ENCODE data around the gene EXOC6B. TPM values are rescaled to one million over a fixed set of nuclear protein-coding genes. Genes with fewer than 3 reads are reported as not detected.

The EXOC6B gene
- total RNA-seq, 2 donors from 2014 or later, result 51.3 to 68.9 TPM

GRCh38 chr2:72800492-72800891, 25.3 kb downstream of the EXOC6B start:
- no peaks in the 10 kb centered on the region for H3K27me3 ChIP-seq (ENCODE audit: control insufficient read depth, insufficient read depth, low read length, poor library complexity, severe bottlenecking)
- WGBS, 2 experiments (ENCODE audit: insufficient coverage in 1 of 2, insufficient read length in 1 of 2), result 99% methylated on average over 2 of the region's 2 CpGs; no CpG with 5 or more reads in 1 of the 2 experiments
- no peak for DNase-seq
- H3K36me3 Mint-ChIP-seq (ENCODE audit: low read depth), result no peaks in the 10 kb centered on the region
- no peak overlapping the region for H3K27ac Mint-ChIP-seq
- H3K4me1 Mint-ChIP-seq, result no peaks in the 10 kb centered on the region
- no peaks in the 10 kb centered on the region for H3K4me1 ChIP-seq (ENCODE audit: control insufficient read depth, insufficient read depth, low read length)
- no peak overlapping the region for H3K9ac ChIP-seq (ENCODE audit: extremely low read depth, low read length, poor library complexity, severe bottlenecking)
- H3K27ac ChIP-seq (ENCODE audit: low read depth, low read length), result no peak overlapping the region
- TF ChIP-seq, protein P1, sequence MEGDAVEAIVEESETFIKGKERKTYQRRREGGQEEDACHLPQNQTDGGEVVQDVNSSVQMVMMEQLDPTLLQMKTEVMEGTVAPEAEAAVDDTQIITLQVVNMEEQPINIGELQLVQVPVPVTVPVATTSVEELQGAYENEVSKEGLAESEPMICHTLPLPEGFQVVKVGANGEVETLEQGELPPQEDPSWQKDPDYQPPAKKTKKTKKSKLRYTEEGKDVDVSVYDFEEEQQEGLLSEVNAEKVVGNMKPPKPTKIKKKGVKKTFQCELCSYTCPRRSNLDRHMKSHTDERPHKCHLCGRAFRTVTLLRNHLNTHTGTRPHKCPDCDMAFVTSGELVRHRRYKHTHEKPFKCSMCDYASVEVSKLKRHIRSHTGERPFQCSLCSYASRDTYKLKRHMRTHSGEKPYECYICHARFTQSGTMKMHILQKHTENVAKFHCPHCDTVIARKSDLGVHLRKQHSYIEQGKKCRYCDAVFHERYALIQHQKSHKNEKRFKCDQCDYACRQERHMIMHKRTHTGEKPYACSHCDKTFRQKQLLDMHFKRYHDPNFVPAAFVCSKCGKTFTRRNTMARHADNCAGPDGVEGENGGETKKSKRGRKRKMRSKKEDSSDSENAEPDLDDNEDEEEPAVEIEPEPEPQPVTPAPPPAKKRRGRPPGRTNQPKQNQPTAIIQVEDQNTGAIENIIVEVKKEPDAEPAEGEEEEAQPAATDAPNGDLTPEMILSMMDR (conservative IDR thresholded peaks at IDR 0.05), result no peak
- no peaks in the 10 kb centered on the region for H3K36me3 ChIP-seq (ENCODE audit: control insufficient read depth, insufficient read depth, low read length)
- H3K4me3 ChIP-seq (ENCODE audit: low read length), result no peak overlapping the region
- H3K9me3 Mint-ChIP-seq, result no peaks in the 10 kb centered on the region
- H3K9me3 ChIP-seq (ENCODE audit: control insufficient read depth, low read length), result no peaks in the 10 kb centered on the region
- H3K4me3 Mint-ChIP-seq, result no peak overlapping the region
- no peaks in the 10 kb centered on the region for H3K27me3 Mint-ChIP-seq (ENCODE audit: insufficient read depth)

GRCh38 chr2:72797740-72798139, 28.1 kb downstream of the EXOC6B start:
- no peak for DNase-seq
- TF ChIP-seq, protein P1 (conservative IDR thresholded peaks at IDR 0.05), result no peak
- no peak overlapping the region for H3K27ac ChIP-seq (ENCODE audit: low read depth, low read length)
- no peaks in the 10 kb centered on the region for H3K9me3 ChIP-seq (ENCODE audit: control insufficient read depth, low read length)
- H3K36me3 ChIP-seq (ENCODE audit: control insufficient read depth, insufficient read depth, low read length), result no peaks in the 10 kb centered on the region
- no peak overlapping the region for H3K9ac ChIP-seq (ENCODE audit: extremely low read depth, low read length, poor library complexity, severe bottlenecking)
- no peak overlapping the region for H3K4me3 ChIP-seq (ENCODE audit: low read length)
- H3K27ac Mint-ChIP-seq, result no peak overlapping the region
- H3K27me3 ChIP-seq (ENCODE audit: control insufficient read depth, insufficient read depth, low read length, poor library complexity, severe bottlenecking), result no peaks in the 10 kb centered on the region
- H3K4me3 Mint-ChIP-seq, result no peak overlapping the region
- no peaks in the 10 kb centered on the region for H3K27me3 Mint-ChIP-seq (ENCODE audit: insufficient read depth)
- no peaks in the 10 kb centered on the region for H3K4me1 Mint-ChIP-seq
- H3K36me3 Mint-ChIP-seq (ENCODE audit: low read depth), result no peaks in the 10 kb centered on the region
- 80 to 98% methylated on average over 1 to 2 of the region's 4 CpGs for WGBS, 2 experiments (ENCODE audit: insufficient coverage in 1 of 2, insufficient read length in 1 of 2)
- no peaks in the 10 kb centered on the region for H3K9me3 Mint-ChIP-seq
- no peaks in the 10 kb centered on the region for H3K4me1 ChIP-seq (ENCODE audit: control insufficient read depth, insufficient read depth, low read length)

GRCh38 chr2:72796766-72797165, 29.1 kb downstream of the EXOC6B start:
- Mint-ChIP-seq H3K27ac (no peak overlapping the region), H3K4me3 (no peak overlapping the region), H3K27me3 (ENCODE audit: insufficient read depth) (no peaks in the 10 kb centered on the region), H3K9me3 (no peaks in the 10 kb centered on the region), H3K4me1 (no peaks in the 10 kb centered on the region), H3K36me3 (ENCODE audit: low read depth) (no peaks in the 10 kb centered on the region)
- H3K36me3 ChIP-seq (ENCODE audit: control insufficient read depth, insufficient read depth, low read length), result no peaks in the 10 kb centered on the region
- no peaks in the 10 kb centered on the region for H3K9me3 ChIP-seq (ENCODE audit: control insufficient read depth, low read length)
- H3K27ac ChIP-seq (ENCODE audit: low read depth, low read length), result no peak overlapping the region
- no peaks in the 10 kb centered on the region for H3K27me3 ChIP-seq (ENCODE audit: control insufficient read depth, insufficient read depth, low read length, poor library complexity, severe bottlenecking)
- H3K9ac ChIP-seq (ENCODE audit: extremely low read depth, low read length, poor library complexity, severe bottlenecking), result no peak overlapping the region
- H3K4me3 ChIP-seq (ENCODE audit: low read length), result no peak overlapping the region
- TF ChIP-seq, protein P1 (conservative IDR thresholded peaks at IDR 0.05), result no peak
- no peaks in the 10 kb centered on the region for H3K4me1 ChIP-seq (ENCODE audit: control insufficient read depth, insufficient read depth, low read length)
- no peak for DNase-seq
